Loucy (cell line): ENCODE measurements around the gene UGT1A9.

ENCODE experiments used
- H2AFZ ChIP-seq: fragments of 200-600 bp; sonication (generic); 2 replicates; pipeline ENCODE4 v1.6.0; 2016; ENCODE audit warnings: antibody characterized with exemption, mild to moderate bottlenecking, low read length, moderate library complexity
- H3F3A ChIP-seq: fragments of 200-600 bp; 2 replicates; pipeline ENCODE4 v1.6.0; 2016; ENCODE audit warnings: antibody characterized with exemption, low read depth, mild to moderate bottlenecking
- H3K27me3 ChIP-seq: fragments of 200-600 bp; sonication (generic); 2 replicates; pipeline ENCODE4 v1.6.1; 2014; ENCODE audit warnings: low read length, mild to moderate bottlenecking; ENCODE audit not compliant: insufficient read depth, poor library complexity, severe bottlenecking
- H3K36me3 ChIP-seq: fragments of 200-600 bp; sonication (generic); 2 replicates; pipeline ENCODE4 v1.6.1; 2016; ENCODE audit warnings: low read length; ENCODE audit not compliant: insufficient read depth
- H3K4me1 ChIP-seq: fragments of 200-600 bp; sonication (generic); 2 replicates; pipeline ENCODE4 v1.5.1; 2014; ENCODE audit warnings: low read length, mild to moderate bottlenecking; ENCODE audit not compliant: insufficient read depth, poor library complexity, severe bottlenecking
- H3K4me2 ChIP-seq: fragments of 200-600 bp; sonication (generic); 2 replicates; pipeline ENCODE4 v1.6.0; 2014; ENCODE audit warnings: antibody characterized with exemption, low read length, low read depth, mild to moderate bottlenecking; ENCODE audit not compliant: poor library complexity, severe bottlenecking
- H3K4me3 ChIP-seq: fragments of 200-600 bp; sonication (generic); 2 replicates; pipeline ENCODE4 v1.5.1; 2014; ENCODE audit warnings: low read length, mild to moderate bottlenecking, mixed read lengths; ENCODE audit not compliant: poor library complexity, severe bottlenecking
- H3K79me2 ChIP-seq: fragments of 200-600 bp; sonication (generic); 2 replicates; pipeline ENCODE4 v1.6.1; 2014; ENCODE audit warnings: low read length; ENCODE audit not compliant: insufficient read depth
- H3K9ac ChIP-seq: fragments of 200-600 bp; sonication (generic); 2 replicates; pipeline ENCODE4 v1.6.0; 2014; ENCODE audit warnings: mild to moderate bottlenecking, low read depth, low read length, moderate library complexity; ENCODE audit not compliant: poor library complexity, severe bottlenecking
- H3K9me2 ChIP-seq: fragments of 200-600 bp; sonication (generic); replicated peaks from 2 replicates; pipeline ENCODE4 v1.6.1; 2016; ENCODE audit warnings: low read depth, low read length, mixed read lengths
- H3K9me3 ChIP-seq: fragments of 200-600 bp; sonication (generic); 2 replicates; pipeline ENCODE4 v1.6.1; 2014; ENCODE audit warnings: mild to moderate bottlenecking, antibody characterized with exemption, low read length, low read depth; ENCODE audit not compliant: insufficient read depth
- H4K20me1 ChIP-seq: fragments of 200-600 bp; sonication (generic); 2 replicates; pipeline ENCODE4 v1.6.0; 2014; ENCODE audit warnings: antibody characterized with exemption, low read length, mild to moderate bottlenecking; ENCODE audit not compliant: insufficient read depth, poor library complexity, severe bottlenecking
- CTCF ChIP-seq: fragments of 200-600 bp; sonication (generic); conservative IDR thresholded peaks from 2 replicates; pipeline ENCODE4 v1.5.1; 2014; ENCODE audit warnings: mild to moderate bottlenecking, antibody characterized with exemption, low read length
- EZH2phosphoT487 ChIP-seq: fragments of 200-600 bp; IDR thresholded peaks from 2 replicates; pipeline ENCODE4 v1.6.1; 2018; ENCODE audit warnings: antibody characterized with exemption, mild to moderate bottlenecking, moderate library complexity, borderline replicate concordance

UGT1A9 gene

GRCh38 chr2:233711312-233712008 lies 39.8 kb downstream of the UGT1A9 start:
- Histone ChIP-seq H3K4me2 (no peak overlapping the region), H3K27me3 (no peaks in the 10 kb centered on the region), H2AFZ (no peak overlapping the region), H3K4me3 (no peak overlapping the region), H4K20me1 (no peaks in the 10 kb centered on the region), H3K79me2 (no peaks in the 10 kb centered on the region), H3K36me3 (no peaks in the 10 kb centered on the region), H3F3A (no peaks in the 10 kb centered on the region), H3K9me2 (no peaks in the 10 kb centered on the region), H3K4me1 (no peaks in the 10 kb centered on the region), H3K9ac (no peak overlapping the region), H3K9me3 (no peaks in the 10 kb centered on the region)
- TF ChIP-seq CTCF (peak; percentile 96), EZH2phosphoT487 (no peak)

GRCh38 chr2:233712611-233713261 lies 41.0 kb downstream of the UGT1A9 start, which contains the start of gene UGT1A5:
Gene UGT1A5 (plus strand): TSS chr2:233712907. CDS start chr2:233712992, 85 bp downstream.
- Histone ChIP-seq H3K27me3 (no peaks in the 10 kb centered on the region), H3K4me3 (no peak within 1 kb of the TSS), H3K4me2 (no peak within 1 kb of the TSS), H3K9ac (no peak within 1 kb of the TSS), H3K9me3 (no peaks in the 10 kb centered on the region), H3F3A (no peaks in the 10 kb centered on the region), H3K4me1 (no peaks in the 10 kb centered on the region), H4K20me1 (no peaks in the 10 kb centered on the region), H3K36me3 (no peaks in the 10 kb centered on the region), H3K9me2 (no peaks in the 10 kb centered on the region), H2AFZ (no peak within 1 kb of the TSS), H3K79me2 (no peaks in the 10 kb centered on the region)
- TF ChIP-seq CTCF, result no peak
- no peak for TF ChIP-seq EZH2phosphoT487

- Histone ChIP-seq H3K27me3 (no peaks in the 10 kb centered on the region), H3K4me1 (no peaks in the 10 kb centered on the region), H3K79me2 (no peaks in the 10 kb centered on the region), H3F3A (no peaks in the 10 kb centered on the region), H3K9me2 (no peaks in the 10 kb centered on the region), H3K4me3 (no peak overlapping the region), H3K4me2 (no peak overlapping the region), H2AFZ (no peak overlapping the region), H3K9ac (no peak overlapping the region), H4K20me1 (no peaks in the 10 kb centered on the region), H3K36me3 (no peaks in the 10 kb centered on the region), H3K9me3 (no peaks in the 10 kb centered on the region)
- TF ChIP-seq EZH2phosphoT487 (no peak), CTCF (no peak)
Observed at GRCh38 chr2:233713262-233713615, 41.5 kb downstream of the UGT1A9 start.
